Measurements from ENCODE around the gene C19orf12.

GRCh38 chr19:29670255-29670654 is 44.8 kb downstream of the C19orf12 start:
- TF ChIP-seq SMC3 (conservative IDR thresholded peaks at IDR 0.05; ENCODE audit: poor library complexity) = no peak
- TF ChIP-seq CTCF (IDR thresholded peaks at IDR 0.05; ENCODE audit: poor library complexity, severe bottlenecking) = no peak
- no peak for TF ChIP-seq EP300 (conservative IDR thresholded peaks at IDR 0.05; ENCODE audit: poor library complexity, severe bottlenecking)
- no peak for TF ChIP-seq EZH2 (IDR thresholded peaks at IDR 0.05; ENCODE audit: borderline replicate concordance, insufficient read depth, low read length, poor library complexity, severe bottlenecking)
- no peak for TF ChIP-seq MXI1 (conservative IDR thresholded peaks at IDR 0.05; ENCODE audit: poor library complexity, severe bottlenecking)
- TF ChIP-seq REST (IDR thresholded peaks at IDR 0.05; ENCODE audit: borderline replicate concordance) = no peak
- no peak for TF ChIP-seq POLR2AphosphoS5 (IDR thresholded peaks at IDR 0.05)
- TF ChIP-seq TAF1 (IDR thresholded peaks at IDR 0.05; ENCODE audit: low read depth) = no peak
- TF ChIP-seq RAD21 (conservative IDR thresholded peaks at IDR 0.05) = no peak

Measured in neural cell (in vitro differentiated cells).